C4-2B (cell line): ENCODE results near the gene NR3C1.

Source experiments
- H3K27ac ChIP-seq: fragments of 450-650 bp; 2 replicates; pipeline ENCODE4 v1.5.1; 2017
- ZFX ChIP-seq: fragments of 450-650 bp; IDR thresholded peaks from 2 replicates; pipeline ENCODE4 v1.6.1; 2017
- TF ChIP-seq, protein P1 (sequence below): fragments of 450-650 bp; conservative IDR thresholded peaks from 2 replicates; pipeline ENCODE4 v1.5.1; 2017; ENCODE audit warnings: mild to moderate bottlenecking

The NR3C1 gene

DNA sequence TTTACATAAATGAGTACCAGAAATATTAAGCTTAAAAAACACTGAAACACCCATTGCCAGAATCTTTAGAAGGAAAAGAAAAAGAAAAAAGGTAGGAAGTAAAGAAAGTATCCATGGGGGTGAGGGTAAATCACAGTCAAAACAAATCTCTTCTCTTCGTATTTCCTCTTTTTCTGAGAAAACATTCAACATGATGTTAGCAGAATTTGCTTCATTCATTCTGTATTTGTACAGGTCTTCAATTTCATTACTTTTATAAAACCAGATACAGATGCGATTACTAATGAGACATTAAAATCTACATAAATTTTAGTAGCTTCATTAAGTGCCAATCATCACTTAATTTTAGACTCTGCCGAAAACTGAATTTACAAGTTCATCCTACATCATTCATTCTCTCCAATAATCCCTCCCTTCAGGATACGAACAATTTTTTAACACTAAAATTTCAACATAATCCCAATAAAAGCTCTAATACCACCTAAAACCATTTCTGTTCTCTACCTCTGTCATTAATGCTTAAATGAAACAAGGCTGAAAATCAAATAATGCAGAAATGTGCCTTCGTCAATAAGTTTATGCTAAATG lies 7.0 kb downstream of the NR3C1 start:
- no peak overlapping the region for H3K27ac ChIP-seq
- TF ChIP-seq, protein P1, sequence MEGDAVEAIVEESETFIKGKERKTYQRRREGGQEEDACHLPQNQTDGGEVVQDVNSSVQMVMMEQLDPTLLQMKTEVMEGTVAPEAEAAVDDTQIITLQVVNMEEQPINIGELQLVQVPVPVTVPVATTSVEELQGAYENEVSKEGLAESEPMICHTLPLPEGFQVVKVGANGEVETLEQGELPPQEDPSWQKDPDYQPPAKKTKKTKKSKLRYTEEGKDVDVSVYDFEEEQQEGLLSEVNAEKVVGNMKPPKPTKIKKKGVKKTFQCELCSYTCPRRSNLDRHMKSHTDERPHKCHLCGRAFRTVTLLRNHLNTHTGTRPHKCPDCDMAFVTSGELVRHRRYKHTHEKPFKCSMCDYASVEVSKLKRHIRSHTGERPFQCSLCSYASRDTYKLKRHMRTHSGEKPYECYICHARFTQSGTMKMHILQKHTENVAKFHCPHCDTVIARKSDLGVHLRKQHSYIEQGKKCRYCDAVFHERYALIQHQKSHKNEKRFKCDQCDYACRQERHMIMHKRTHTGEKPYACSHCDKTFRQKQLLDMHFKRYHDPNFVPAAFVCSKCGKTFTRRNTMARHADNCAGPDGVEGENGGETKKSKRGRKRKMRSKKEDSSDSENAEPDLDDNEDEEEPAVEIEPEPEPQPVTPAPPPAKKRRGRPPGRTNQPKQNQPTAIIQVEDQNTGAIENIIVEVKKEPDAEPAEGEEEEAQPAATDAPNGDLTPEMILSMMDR: no peak
- no peak for TF ChIP-seq ZFX

DNA sequence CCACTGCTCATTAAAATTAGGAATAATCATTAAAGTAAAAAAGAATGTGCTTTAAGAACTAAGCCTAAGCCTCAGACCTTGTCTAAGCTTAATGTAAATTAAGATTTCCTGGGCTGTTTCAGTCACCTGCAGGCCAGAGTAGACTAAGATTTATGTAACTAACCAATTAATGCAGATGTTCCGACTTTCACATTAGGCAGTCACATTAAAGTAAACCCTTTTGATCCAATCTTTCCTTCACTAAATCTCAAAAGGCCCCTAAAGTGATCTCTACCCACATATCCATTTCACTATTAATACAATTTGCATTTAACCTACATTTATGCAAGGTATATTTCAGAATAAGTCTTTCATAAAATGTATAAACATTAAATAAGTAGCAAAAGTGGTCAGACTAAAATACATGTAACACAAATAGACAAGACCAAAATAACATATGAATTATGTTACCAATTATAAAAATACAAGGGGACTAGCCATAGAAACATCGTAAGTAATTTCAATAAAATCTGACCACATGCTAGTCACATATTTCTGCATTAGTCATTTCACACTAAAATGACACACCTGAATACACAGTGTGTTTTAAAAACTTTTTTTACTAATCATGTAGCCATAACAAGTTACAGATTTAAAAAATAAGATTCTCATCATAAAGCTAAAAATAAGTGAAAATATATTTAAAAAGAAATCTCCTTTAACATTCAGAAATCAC lies 7.7 kb downstream of the NR3C1 start:
- no peak overlapping the region for H3K27ac ChIP-seq
- TF ChIP-seq, protein P1: no peak
- no peak for TF ChIP-seq ZFX

DNA sequence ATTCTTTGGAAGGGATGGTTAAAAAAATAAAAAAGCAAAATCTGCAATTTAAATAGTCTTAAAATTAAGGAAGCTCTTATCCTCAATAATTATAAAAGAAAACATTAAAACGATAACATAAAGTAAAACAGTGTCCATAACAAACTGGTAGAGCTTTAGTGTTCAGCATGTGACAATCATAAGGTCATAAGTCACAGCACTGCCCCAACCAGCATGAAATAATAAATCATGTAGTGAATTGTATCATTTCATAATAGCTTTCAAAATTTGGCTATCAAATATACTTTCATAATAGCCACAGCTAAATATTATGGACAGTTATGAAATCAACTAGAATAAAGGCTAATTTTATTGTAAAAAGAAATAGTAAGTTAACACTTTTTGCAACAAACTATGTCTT lies 10.0 kb downstream of the NR3C1 start:
- no peak for TF ChIP-seq ZFX
- TF ChIP-seq, protein P1: no peak
- H3K27ac ChIP-seq: no peak overlapping the region

DNA sequence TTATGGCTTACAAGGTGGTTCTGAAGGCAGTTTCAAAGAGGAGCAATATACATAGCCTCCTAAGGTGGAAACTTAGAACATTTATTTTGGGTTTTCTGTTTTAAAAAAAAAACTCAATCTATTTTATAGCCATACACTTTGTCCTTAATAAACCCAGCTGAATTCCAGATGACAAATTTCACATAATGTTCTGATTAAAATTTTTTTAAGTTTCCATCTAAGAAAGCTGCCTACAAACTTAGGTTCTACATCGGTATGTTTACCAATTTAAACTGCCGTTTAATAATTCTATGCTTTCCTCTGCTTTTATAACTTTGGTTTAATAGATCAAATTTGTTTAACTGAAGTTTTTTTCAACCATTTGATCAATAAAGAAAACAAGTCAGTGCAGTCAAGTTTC lies 12.5 kb downstream of the NR3C1 start:
- H3K27ac ChIP-seq: no peak overlapping the region
- no peak for TF ChIP-seq ZFX
- TF ChIP-seq, protein P1: no peak

- no peak overlapping the region for H3K27ac ChIP-seq
- no peak for TF ChIP-seq ZFX
- TF ChIP-seq, protein P1: no peak
Observed at GRCh38 chr5:143390258-143390657, 13.2 kb downstream of the NR3C1 start.

GRCh38 chr5:143386725-143387124 lies 16.8 kb downstream of the NR3C1 start:
- H3K27ac ChIP-seq: no peak overlapping the region
- TF ChIP-seq, protein P1: no peak
- TF ChIP-seq ZFX: no peak

DNA sequence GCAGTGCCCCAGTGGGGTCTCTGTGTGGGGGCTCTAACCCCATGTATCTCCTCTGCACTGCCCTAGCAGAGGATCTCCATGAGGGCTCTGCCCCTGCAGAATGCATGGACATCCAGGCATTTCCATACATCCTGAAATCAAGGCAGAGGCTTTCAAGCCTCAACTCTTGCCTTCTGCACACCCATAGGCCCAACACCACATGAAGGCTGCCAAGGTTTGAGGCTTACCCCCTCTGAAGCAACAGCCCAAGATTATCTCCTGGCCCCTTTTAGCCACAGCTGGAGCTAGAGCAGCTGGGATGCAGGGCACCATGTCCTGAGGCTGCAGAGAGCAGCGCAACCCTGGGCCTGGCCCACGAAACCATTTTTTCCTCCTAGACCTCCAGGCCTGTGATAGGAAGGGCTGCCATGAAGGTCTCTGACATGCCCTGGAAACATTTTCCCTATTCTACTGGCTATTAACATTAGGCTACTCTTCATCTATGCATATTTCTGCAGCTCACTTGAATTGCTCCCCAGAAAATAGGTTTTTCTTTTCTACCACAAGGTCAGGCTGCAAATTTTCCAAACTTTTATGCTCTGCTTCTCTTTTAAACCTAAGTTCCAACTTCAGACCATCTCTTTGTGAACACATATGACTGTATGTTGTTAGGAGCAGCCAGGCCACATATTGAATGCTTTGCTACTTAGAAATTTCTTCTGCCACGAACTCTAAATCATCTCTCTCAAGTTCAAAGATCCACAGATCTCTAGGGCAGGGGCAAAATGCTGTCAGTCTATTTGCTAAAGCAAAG lies 18.4 kb downstream of the NR3C1 start:
- TF ChIP-seq, protein P1: no peak
- TF ChIP-seq ZFX: no peak
- no peak overlapping the region for H3K27ac ChIP-seq
